RWPE1 (cell line): ENCODE measurements around the gene TBXA2R.
A peak's percentile ranks its signal among the peaks of the same experiment; 100 is the strongest.

Experiments
- CTCF ChIA-PET: fragments of 350-600 bp; sonication (Branson Sonifier 250); formaldehyde crosslinking; extraction: SDS; loops from one replicate; lab custom pipeline; 2021; lab: Yijun Ruan, JAX
- POLR2A ChIA-PET: fragments of 400-600 bp; formaldehyde crosslinking; extraction: SDS; loops from one replicate; lab custom pipeline; 2020; ENCODE audit warnings: antibody characterized with exemption; ENCODE audit not compliant: low non-redundant PET; lab: Yijun Ruan, JAX
- DNase-seq: peaks from one replicate; pipeline ENCODE4 v3.0.0; 2012; ENCODE audit warnings: low spot score
- H3K27ac ChIP-seq: fragments of 450-650 bp; 2 replicates; pipeline ENCODE4 v1.5.1; 2017
- CTCF ChIP-seq: fragments of 450-650 bp; conservative IDR thresholded peaks from 2 replicates; pipeline ENCODE4 v1.5.1; 2017; ENCODE audit warnings: low read depth, mild to moderate bottlenecking

The TBXA2R gene

GRCh38 chr19:3611841-3612240 is 5.2 kb upstream of the TBXA2R start:
- no peak for TF ChIP-seq CTCF
- DNase-seq: no peak
- ChIA-PET CTCF (no interaction called here), POLR2A (no interaction called here)
- H3K27ac ChIP-seq: no peak overlapping the region

- DNase-seq: no peak
- CTCF ChIA-PET: interaction anchor here (0.6 kb wide), 1 partner anchor 14 kb away, joined by 4 read pairs; no protein-coding TSS in a partner anchor
- no peak for TF ChIP-seq CTCF
- POLR2A ChIA-PET: no interaction called here
- H3K27ac ChIP-seq: peak overlapping the region; percentile 11; the same call in 1 of the 2 replicates
Observed at GRCh38 chr19:3610745-3611717, 4.4 kb upstream of the TBXA2R start.

DNA sequence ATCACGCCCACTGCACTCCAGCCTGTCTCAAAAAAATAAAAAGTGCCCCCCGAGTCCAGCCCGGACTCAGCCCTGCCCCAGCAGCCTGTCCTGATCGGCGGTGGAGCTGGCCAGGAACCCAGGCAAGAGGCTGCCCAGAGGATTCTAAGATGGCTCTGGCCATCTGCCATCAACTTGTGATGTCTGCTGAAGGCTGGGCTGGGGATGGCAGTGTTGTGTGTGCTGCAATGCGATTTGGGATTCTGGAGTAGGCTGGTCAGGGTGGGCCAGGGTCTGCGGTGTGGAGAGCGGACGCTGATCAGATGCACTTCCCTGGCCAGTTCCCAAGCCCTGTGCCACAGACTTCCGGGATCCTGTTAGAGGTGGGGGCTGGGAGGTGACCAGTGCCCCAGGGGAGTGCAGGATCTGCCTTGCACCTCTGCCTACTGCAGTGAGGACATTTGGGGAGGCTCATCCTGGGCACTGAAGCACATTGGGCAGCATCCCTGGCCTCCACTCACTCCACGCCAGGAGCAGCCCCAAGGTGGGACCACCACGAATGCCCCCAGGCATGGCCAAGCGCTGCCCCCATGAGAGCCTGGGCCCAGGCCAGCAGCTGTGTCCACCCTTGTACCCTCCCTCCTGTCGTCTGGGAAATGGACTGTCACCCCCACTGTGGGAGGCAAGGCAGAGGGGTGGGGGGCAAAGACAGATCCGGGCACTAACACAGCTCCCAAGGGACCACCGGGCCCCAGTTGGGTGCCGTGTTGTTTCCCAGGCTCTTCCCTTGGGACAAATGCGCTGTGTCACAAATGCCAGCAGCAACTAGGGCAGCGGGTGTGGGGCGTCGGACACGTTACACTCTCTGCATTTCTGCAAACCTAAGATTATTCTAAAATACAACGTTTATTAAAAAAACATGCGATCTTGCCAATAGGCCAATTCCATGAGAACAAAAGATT is 3.4 kb upstream of the TBXA2R start:
- CTCF ChIA-PET: interaction anchor here (0.6 kb wide), 1 partner anchor 13 kb away, joined by 4 read pairs; no protein-coding TSS in a partner anchor
- DNase-seq: no peak
- no peak for TF ChIP-seq CTCF
- H3K27ac ChIP-seq: peak overlapping the region; percentile 11; the same call in 1 of the 2 replicates
- POLR2A ChIA-PET: no interaction called here

DNA sequence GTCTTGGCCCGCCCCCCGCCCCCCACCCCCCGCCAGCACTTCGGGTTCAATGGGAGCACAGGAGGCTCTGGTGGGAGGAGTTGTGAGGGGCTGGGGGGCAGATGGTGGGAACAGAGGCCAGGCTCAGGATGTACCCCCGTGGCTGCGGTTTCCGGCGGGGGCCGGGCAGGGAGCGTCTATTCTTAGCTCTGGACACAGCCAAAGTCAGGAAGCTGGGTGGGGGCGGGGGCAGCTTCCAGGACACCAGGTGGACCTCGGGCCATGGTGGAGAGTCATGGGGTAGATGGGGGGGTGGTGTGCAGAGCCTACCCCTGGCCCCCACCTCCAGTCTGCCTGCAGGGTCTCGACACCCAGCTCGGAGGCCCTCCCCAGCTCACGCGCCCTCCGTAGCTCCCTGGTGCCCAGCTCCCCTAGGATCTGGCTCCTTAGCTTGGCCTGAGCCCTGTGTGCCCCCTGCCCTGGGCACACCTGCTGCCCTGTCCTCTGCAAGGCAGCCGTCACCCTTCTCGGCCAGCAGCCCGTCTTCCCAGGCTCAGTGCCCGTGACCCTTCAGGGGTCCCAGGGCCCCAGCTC is 2.2 kb upstream of the TBXA2R start:
- TF ChIP-seq CTCF: no peak
- ChIA-PET POLR2A (interaction anchor here (0.5 to 0.6 kb wide), 2 partner anchors 71 to 933 kb away, joined by 4 read pairs; no protein-coding TSS in a partner anchor), CTCF (no interaction called here)
- no peak overlapping the region for H3K27ac ChIP-seq
- no peak for DNase-seq

- H3K27ac ChIP-seq: no peak overlapping the region
- TF ChIP-seq CTCF: no peak
- ChIA-PET POLR2A (interaction anchor here (0.6 kb wide), 1 partner anchor 70 kb away, joined by 4 read pairs; no protein-coding TSS in a partner anchor), CTCF (interaction anchor here (0.6 kb wide), 1 partner anchor 303 kb away, joined by 3 read pairs; no protein-coding TSS in a partner anchor)
- DNase-seq: no peak
Observed at GRCh38 chr19:3608079-3608641, 1.5 kb upstream of the TBXA2R start.
